ENCODE data around the gene NUP37.
A peak's percentile ranks its signal among the peaks of the same experiment; 100 is the strongest.

NUP37 gene

GRCh38 chr12:102064476-102064875 lies 55.4 kb downstream of the NUP37 start:
- TF ChIP-seq CTCF (IDR thresholded peaks at IDR 0.05; ENCODE audit: low read depth, low read length) (no peak), EZH2phosphoT487 (IDR thresholded peaks at IDR 0.05; ENCODE audit: low read depth) (no peak)
- no peak overlapping the region for H3K4me2 ChIP-seq (ENCODE audit: low read length)
- H4K20me1 ChIP-seq (ENCODE audit: insufficient read depth, low read length), result no peaks in the 10 kb centered on the region
- peaks cover 5% of the 10 kb centered on the region for H3K79me2 ChIP-seq (ENCODE audit: low read length)
- H2AFZ ChIP-seq (ENCODE audit: low read depth, low read length), result no peak overlapping the region
- H3K36me3 ChIP-seq (replicated peaks; ENCODE audit: low read depth, low read length), result no peaks in the 10 kb centered on the region
- no peaks in the 10 kb centered on the region for H3K27me3 ChIP-seq (ENCODE audit: low read depth, low read length)
- H3K4me3 ChIP-seq (ENCODE audit: low read length), result no peak overlapping the region
- peaks cover 8% of the 10 kb centered on the region for H3K4me1 ChIP-seq (ENCODE audit: low read length)
- H3K27ac ChIP-seq (ENCODE audit: low read length), result no peak overlapping the region
- H3K9ac ChIP-seq (ENCODE audit: low read length), result no peak overlapping the region
- H3K9me3 ChIP-seq (ENCODE audit: insufficient read depth, low read length), result no peaks in the 10 kb centered on the region

- Histone ChIP-seq H3K4me1 (ENCODE audit: low read length) (peaks cover 8% of the 10 kb centered on the region), H3K4me2 (ENCODE audit: low read length) (no peak overlapping the region), H3K27ac (ENCODE audit: low read length) (no peak overlapping the region), H3K36me3 (replicated peaks; ENCODE audit: low read depth, low read length) (peaks cover 5% of the 10 kb centered on the region), H2AFZ (ENCODE audit: low read depth, low read length) (no peak overlapping the region), H3K4me3 (ENCODE audit: low read length) (no peak overlapping the region), H3K79me2 (ENCODE audit: low read length) (peaks cover 5% of the 10 kb centered on the region), H3K9me3 (ENCODE audit: insufficient read depth, low read length) (no peaks in the 10 kb centered on the region), H3K27me3 (ENCODE audit: low read depth, low read length) (no peaks in the 10 kb centered on the region), H4K20me1 (ENCODE audit: insufficient read depth, low read length) (no peaks in the 10 kb centered on the region), H3K9ac (ENCODE audit: low read length) (no peak overlapping the region)
- TF ChIP-seq CTCF (IDR thresholded peaks at IDR 0.05; ENCODE audit: low read depth, low read length), result no peak
- no peak for TF ChIP-seq EZH2phosphoT487 (IDR thresholded peaks at IDR 0.05; ENCODE audit: low read depth)
These were observed 56.8 kb downstream of the NUP37 start for GRCh38 chr12:102063069-102063468.

GRCh38 chr12:102062419-102062806 lies 57.5 kb downstream of the NUP37 start:
- H4K20me1 ChIP-seq (ENCODE audit: insufficient read depth, low read length), result no peaks in the 10 kb centered on the region
- peak overlapping the region; percentile 94 for H3K4me3 ChIP-seq (ENCODE audit: low read length)
- H3K36me3 ChIP-seq (replicated peaks; ENCODE audit: low read depth, low read length), result peaks cover 5% of the 10 kb centered on the region
- no peak for TF ChIP-seq CTCF (IDR thresholded peaks at IDR 0.05; ENCODE audit: low read depth, low read length)
- TF ChIP-seq EZH2phosphoT487 (IDR thresholded peaks at IDR 0.05; ENCODE audit: low read depth), result no peak
- H3K79me2 ChIP-seq (ENCODE audit: low read length), result peaks cover 5% of the 10 kb centered on the region
- peak overlapping the region; percentile 95 for H2AFZ ChIP-seq (ENCODE audit: low read depth, low read length)
- H3K27me3 ChIP-seq (ENCODE audit: low read depth, low read length), result no peaks in the 10 kb centered on the region
- peak overlapping the region; percentile 76 for H3K4me2 ChIP-seq (ENCODE audit: low read length)
- H3K9ac ChIP-seq (ENCODE audit: low read length), result peak overlapping the region; percentile 36
- no peaks in the 10 kb centered on the region for H3K9me3 ChIP-seq (ENCODE audit: insufficient read depth, low read length)
- H3K27ac ChIP-seq (ENCODE audit: low read length), result no peak overlapping the region
- H3K4me1 ChIP-seq (ENCODE audit: low read length), result peaks cover 8% of the 10 kb centered on the region

GRCh38 chr12:102061560-102062418 lies 58.1 kb downstream of the NUP37 start, which contains the start of gene WASHC3:
TSS of gene WASHC3 (minus strand) at chr12:102061991. CDS start at chr12:102061962, 29 bp downstream.
- Histone ChIP-seq H3K27ac (ENCODE audit: low read length) (peak within 1 kb of the TSS; percentile 72), H3K4me2 (ENCODE audit: low read length) (peak within 1 kb of the TSS; percentile 93), H2AFZ (ENCODE audit: low read depth, low read length) (peak within 1 kb of the TSS; percentile 95), H3K4me3 (ENCODE audit: low read length) (peak within 1 kb of the TSS; percentile 94), H3K4me1 (ENCODE audit: low read length) (peaks cover 8% of the 10 kb centered on the region), H3K79me2 (ENCODE audit: low read length) (peaks cover 5% of the 10 kb centered on the region), H3K27me3 (ENCODE audit: low read depth, low read length) (no peaks in the 10 kb centered on the region), H3K9me3 (ENCODE audit: insufficient read depth, low read length) (no peaks in the 10 kb centered on the region), H4K20me1 (ENCODE audit: insufficient read depth, low read length) (no peaks in the 10 kb centered on the region), H3K9ac (ENCODE audit: low read length) (peak within 1 kb of the TSS; percentile 92), H3K36me3 (replicated peaks; ENCODE audit: low read depth, low read length) (peaks cover 5% of the 10 kb centered on the region)
- no peak for TF ChIP-seq CTCF (IDR thresholded peaks at IDR 0.05; ENCODE audit: low read depth, low read length)
- TF ChIP-seq EZH2phosphoT487 (IDR thresholded peaks at IDR 0.05; ENCODE audit: low read depth), result no peak
